T-helper 1 cell (primary cell): ENCODE data around the gene CHMP2A.
A peak's percentile ranks its signal among the peaks of the same experiment; 100 is the strongest.
"Not testable (repeated sequence)": the region's sequence is repeated elsewhere in the genome, so short reads cannot be mapped to it uniquely, and the experiment has no call there.

ENCODE experiments used
- DNase-seq, 5 donors: peaks; one replicate each; pipeline ENCODE4 v3.0.0-alpha.2; 2012 to 2020

Gene CHMP2A

GRCh38 chr19:58555369-58555885, 522 bp upstream of the CHMP2A start:
- DNase-seq = no peak

GRCh38 chr19:58553799-58554493, 959 bp downstream of the CHMP2A start:
- DNase-seq = no peak

GRCh38 chr19:58552655-58553054, 2.2 kb downstream of the CHMP2A start:
- DNase-seq = no peak

- DNase-seq = no peak
Measured at GRCh38 chr19:58551577-58552471, 3.1 kb downstream of the CHMP2A start.

GRCh38 chr19:58551123-58551497, 3.8 kb downstream of the CHMP2A start:
- DNase-seq = no peak

- DNase-seq = no peak
Measured at GRCh38 chr19:58550362-58551122, 4.4 kb downstream of the CHMP2A start.

- DNase-seq = no peak
Measured at GRCh38 chr19:58549664-58550361, 5.1 kb downstream of the CHMP2A start.

- no peak for DNase-seq
Measured at GRCh38 chr19:58548859-58549663, 5.8 kb downstream of the CHMP2A start.

GRCh38 chr19:58547323-58548312, 7.3 kb downstream of the CHMP2A start:
- no peak for DNase-seq

GRCh38 chr19:58546019-58546530, 8.8 kb downstream of the CHMP2A start:
- no peak for DNase-seq

GRCh38 chr19:58545286-58546018, 9.5 kb downstream of the CHMP2A start:
- no peak for DNase-seq

GRCh38 chr19:58544591-58545285, 10.2 kb downstream of the CHMP2A start:
- DNase-seq = peak in 3 of 5 donors; percentile 66 to 83 (median 74)

GRCh38 chr19:58543826-58544590, 10.9 kb downstream of the CHMP2A start, which contains the start of gene TRIM28:
TRIM28 (plus strand) TSS chr19:58544064; CDS start chr19:58544758, 694 bp downstream.
- peak; percentile 99 to 100 (median 100) for DNase-seq

- DNase-seq = not testable (repeated sequence)
Measured at GRCh38 chr19:58542641-58543372, 12.1 kb downstream of the CHMP2A start.

GRCh38 chr19:58539169-58539559, 15.7 kb downstream of the CHMP2A start:
- DNase-seq = not testable (repeated sequence)

- peak in 1 of 5 donors; percentile 49 for DNase-seq
Measured at GRCh38 chr19:58538257-58539168, 16.4 kb downstream of the CHMP2A start.
